HCT116 (cell line): ENCODE data around the gene PCID2. TPM values are rescaled to one million over a fixed set of nuclear protein-coding genes. Genes with fewer than 3 reads are reported as not detected.
A peak's percentile ranks its signal among the peaks of the same experiment; 100 is the strongest.

Experiments
- ATAC-seq: fragments of 200-7000 bp; cut with Tn5 transposase; 2 replicates; pipeline ENCODE4 v1.9.1; 2020; ENCODE audit warnings: mild to moderate bottlenecking, moderate library complexity
- BruUV-seq: library from RNA; stranded (reverse); fragments of 400-500 nt; replicated peaks from 2 replicates; lab custom pipeline; 2021; lab: Mats Ljungman, UMichigan
- CTCF ChIA-PET: fragments of 300-600 bp; sonication (Branson Sonifier 250); formaldehyde crosslinking; loops from one replicate; lab custom pipeline; 2021; ENCODE audit warnings: antibody characterized with exemption; lab: Charles Lee
- POLR2A ChIA-PET: fragments of 300-600, 350-600 bp; sonication (Branson Sonifier 250); formaldehyde crosslinking; loops from one replicate; lab custom pipeline; 2021; ENCODE audit warnings: antibody characterized with exemption; lab: Charles Lee
- RAD21 ChIA-PET, 2 experiments: fragments of 300-600 bp; sonication (Branson Sonifier 250); formaldehyde crosslinking; loops; one replicate each; lab custom pipeline; 2023; ENCODE audit warnings: low total read pairs in 2 of 2; ENCODE audit not compliant: uncharacterized antibody in 2 of 2, unreplicated experiment in 2 of 2, low non-redundant PET in 1 of 2; lab: Charles Lee
- DNase-seq: peaks from one replicate; pipeline ENCODE4 v3.0.0-alpha.2; 2010; ENCODE audit warnings: low read depth, low spot score
- H2AFZ ChIP-seq: fragments of 200-600 bp; shearing (Covaris generic), sonication (generic); 2 replicates; pipeline ENCODE4 v1.6.1; 2017; ENCODE audit warnings: low read depth, mixed run types, mixed read lengths, antibody characterized with exemption, low read length; ENCODE audit not compliant: poor library complexity, severe bottlenecking
- H3K27ac ChIP-seq: 2 replicates; pipeline ENCODE4 v1.5.1; 2012; ENCODE audit warnings: low read depth, low read length
- H3K27me3 ChIP-seq: fragments of 200-600 bp; sonication (generic); 2 replicates; pipeline ENCODE4 v1.6.1; 2016; ENCODE audit warnings: mixed run types, low read length, mixed read lengths; ENCODE audit not compliant: insufficient read depth
- H3K36me3 ChIP-seq, 2 experiments: fragments of 200-500 bp in 1 of 2; fragments of 200-600 bp in 1 of 2; sonication (Bioruptor generic) in 1 of 2; sonication (generic) in 1 of 2; 2 replicates each; pipeline versions ENCODE4 v1.5.1 to v1.6.1; 2014 to 2016; ENCODE audit warnings: low read length in 2 of 2, inconsistent platforms in 1 of 2, mixed read lengths in 1 of 2, mixed run types in 1 of 2; ENCODE audit not compliant: insufficient read depth in 2 of 2, control insufficient read depth in 1 of 2
- H3K4me1 ChIP-seq, 2 experiments: fragments of 200-600 bp in 1 of 2; sonication (generic) in 1 of 2; 2 replicates each; pipeline versions ENCODE4 v1.5.1 to v1.6.1; 2012 to 2017; ENCODE audit warnings: low read length in 2 of 2, inconsistent platforms in 1 of 2, mild to moderate bottlenecking in 1 of 2, mixed read lengths in 1 of 2, mixed run types in 1 of 2, moderate library complexity in 1 of 2; ENCODE audit not compliant: insufficient read depth in 2 of 2, control insufficient read depth in 1 of 2
- H3K4me2 ChIP-seq: fragments of 200-600 bp; sonication (generic); 2 replicates; pipeline ENCODE4 v1.6.1; 2017; ENCODE audit warnings: mixed run types, low read length, mixed read lengths
- H3K4me3 ChIP-seq, 2 experiments: fragments of 200-600 bp in 1 of 2; sonication (generic) in 1 of 2; replicated peaks in 1 of 2; 2 replicates each; pipeline ENCODE4 v1.5.1; 2011 to 2016; ENCODE audit warnings: low read length in 2 of 2, control low read depth in 1 of 2, low read depth in 1 of 2, mild to moderate bottlenecking in 1 of 2, mixed read lengths in 1 of 2, mixed run types in 1 of 2
- H3K79me2 ChIP-seq: fragments of 200-600 bp; sonication (generic); 2 replicates; pipeline ENCODE4 v1.6.1; 2017; ENCODE audit warnings: mild to moderate bottlenecking, mixed run types, low read length, moderate library complexity, mixed read lengths; ENCODE audit not compliant: insufficient read depth
- H3K9ac ChIP-seq: fragments of 200-600 bp; sonication (generic); 2 replicates; pipeline ENCODE4 v1.6.1; 2016; ENCODE audit warnings: low read length, mixed read lengths
- H3K9me2 ChIP-seq: fragments of 200-600 bp; sonication (generic), shearing (Covaris generic); 2 replicates; pipeline ENCODE4 v1.6.1; 2017; ENCODE audit warnings: mixed run types, mild to moderate bottlenecking, moderate library complexity; ENCODE audit not compliant: insufficient read depth
- H3K9me3 ChIP-seq, 2 experiments: fragments of 200-500 bp in 1 of 2; fragments of 200-600 bp in 1 of 2; sonication (Bioruptor generic) in 1 of 2; sonication (generic) in 1 of 2; 2 replicates each; pipeline ENCODE4 v1.6.1; 2014 to 2017; ENCODE audit warnings: low read length in 2 of 2, mixed read lengths in 2 of 2, inconsistent platforms in 1 of 2, low read depth in 1 of 2, mild to moderate bottlenecking in 1 of 2, mixed run types in 1 of 2, moderate library complexity in 1 of 2; ENCODE audit not compliant: control insufficient read depth in 1 of 2, insufficient read depth in 1 of 2
- H4K20me1 ChIP-seq: fragments of 200-600 bp; sonication (generic), shearing (Covaris generic); 2 replicates; pipeline ENCODE4 v1.6.1; 2017; ENCODE audit warnings: mixed run types, mild to moderate bottlenecking, moderate library complexity; ENCODE audit not compliant: insufficient read depth
- CEBPB ChIP-seq: IDR thresholded peaks from 2 replicates; pipeline ENCODE4 v1.6.1; 2012; ENCODE audit warnings: low read depth
- EGR1 ChIP-seq: IDR thresholded peaks from 2 replicates; pipeline ENCODE4 v1.6.1; 2012; ENCODE audit warnings: low read depth
- EZH2 ChIP-seq: fragments of 200-600 bp; sonication (generic); IDR thresholded peaks from 2 replicates; pipeline ENCODE4 v1.6.1; 2017; ENCODE audit warnings: antibody characterized with exemption, mixed run types
- FOSL1 ChIP-seq: IDR thresholded peaks from 2 replicates; pipeline ENCODE4 v1.6.1; 2012; ENCODE audit warnings: low read depth
- JUND ChIP-seq: IDR thresholded peaks from 2 replicates; pipeline ENCODE4 v1.6.1; 2012
- POLR2A ChIP-seq: IDR thresholded peaks from 2 replicates; pipeline ENCODE4 v1.7.0; 2011; ENCODE audit warnings: borderline replicate concordance; ENCODE audit not compliant: insufficient read depth, insufficient read length; ENCODE audit errors: extremely low read depth
- RAD21 ChIP-seq: IDR thresholded peaks from 2 replicates; pipeline ENCODE4 v1.6.1; 2012; ENCODE audit warnings: low read depth, mild to moderate bottlenecking
- SP1 ChIP-seq: IDR thresholded peaks from 2 replicates; pipeline ENCODE4 v1.6.1; 2012; ENCODE audit warnings: low read depth
- SRF ChIP-seq: IDR thresholded peaks from 2 replicates; pipeline ENCODE4 v1.6.1; 2012; ENCODE audit warnings: low read depth
- ZNF274 ChIP-seq: fragments of 200-500 bp; sonication (Bioruptor generic); IDR thresholded peaks from 2 replicates; pipeline ENCODE4 v1.6.1; 2014; ENCODE audit warnings: mild to moderate bottlenecking, low read depth, low read length, inconsistent platforms
- intact Hi-C: fragments of 100-400 bp; cut with micrococcal nuclease; formaldehyde crosslinking; loops from 2 replicates; pipeline ENCODE4 v1.10.0; 2022
- total RNA-seq: library from RNA; stranded (reverse); gene quantifications from one replicate; pipeline ENCODE4 v1.2.1, GENCODE V29; 2021; ENCODE audit not compliant: unreplicated experiment
- TF ChIP-seq, protein P1 (sequence below), 3 experiments: fragments of 200-600 bp in 1 of 3; sonication (generic) in 1 of 3; IDR thresholded peaks in 2 of 3; conservative IDR thresholded peaks in 1 of 3; 2 replicates each; pipeline ENCODE4 v1.5.1; 2012 to 2017; ENCODE audit warnings: low read depth in 2 of 3, low read length in 2 of 3, antibody characterized with exemption in 1 of 3, borderline replicate concordance in 1 of 3, control low read depth in 1 of 3, mild to moderate bottlenecking in 1 of 3, mixed read lengths in 1 of 3, mixed run types in 1 of 3, moderate library complexity in 1 of 3; ENCODE audit not compliant: insufficient read depth in 1 of 3
- TF ChIP-seq, protein P2 (sequence below): IDR thresholded peaks from 2 replicates; pipeline ENCODE4 v1.6.1; 2012
- TF ChIP-seq, protein P3 (sequence below): IDR thresholded peaks from 2 replicates; pipeline ENCODE4 v1.6.1; 2012

The PCID2 gene
- total RNA-seq, 1 experiment from 2014 or later, result 73.3 TPM

DNA sequence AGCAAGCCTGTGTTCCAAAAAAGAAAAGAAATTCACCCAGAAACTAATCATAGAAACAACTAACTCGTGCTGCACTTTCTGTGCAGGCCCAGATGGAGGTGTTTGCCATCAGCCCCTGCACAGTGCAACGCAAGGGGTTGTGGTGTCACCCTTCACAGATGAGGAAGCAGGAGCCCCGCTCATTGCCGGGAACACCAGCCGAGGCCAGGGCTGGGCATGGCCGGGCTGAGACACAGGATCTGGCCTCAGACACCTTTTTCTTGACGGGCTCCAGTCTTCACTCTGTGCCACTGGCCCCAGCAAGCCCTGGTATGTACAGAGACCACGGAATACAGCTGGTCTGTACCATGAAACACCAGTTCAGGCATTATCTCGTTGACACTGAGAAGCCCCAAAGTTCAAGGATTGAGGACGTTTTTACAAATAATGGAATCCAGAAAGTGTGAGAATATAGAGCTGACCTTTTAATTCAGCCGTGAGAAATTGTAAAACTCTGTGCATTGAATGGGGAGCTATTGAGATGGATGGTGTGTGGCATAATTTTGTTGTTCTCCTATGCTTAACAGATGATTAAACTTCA is 44.1 kb upstream of the PCID2 start:
- CTCF ChIA-PET, result no interaction called here
- H3K4me3 ChIP-seq, result no peak overlapping the region
- H2AFZ ChIP-seq, result no peak overlapping the region
- H3K79me2 ChIP-seq, result no peaks in the 10 kb centered on the region
- no peaks in the 10 kb centered on the region for H3K9me2 ChIP-seq
- no peaks in the 10 kb centered on the region; the same call in 1 of the 2 replicates for H4K20me1 ChIP-seq
- TF ChIP-seq JUND, result no peak
- no peak overlapping the region for H3K4me2 ChIP-seq
- DNase-seq (no peak), ATAC-seq (no peak)
- POLR2A ChIA-PET, result no interaction called here
- H3K27me3 ChIP-seq, result no peaks in the 10 kb centered on the region
- H3K9me3 ChIP-seq, result no peaks in the 10 kb centered on the region
- RAD21 ChIA-PET, result no interaction called here
- H3K4me1 ChIP-seq, result no peaks in the 10 kb centered on the region
- no peak overlapping the region for H3K9ac ChIP-seq
- no peak overlapping the region for H3K27ac ChIP-seq
- peaks cover 38 to 65% of the 10 kb centered on the region in 2 experiments for H3K36me3 ChIP-seq
- intact Hi-C loops, result no loop called here
- no TSS peak for BruUV-seq

DNA sequence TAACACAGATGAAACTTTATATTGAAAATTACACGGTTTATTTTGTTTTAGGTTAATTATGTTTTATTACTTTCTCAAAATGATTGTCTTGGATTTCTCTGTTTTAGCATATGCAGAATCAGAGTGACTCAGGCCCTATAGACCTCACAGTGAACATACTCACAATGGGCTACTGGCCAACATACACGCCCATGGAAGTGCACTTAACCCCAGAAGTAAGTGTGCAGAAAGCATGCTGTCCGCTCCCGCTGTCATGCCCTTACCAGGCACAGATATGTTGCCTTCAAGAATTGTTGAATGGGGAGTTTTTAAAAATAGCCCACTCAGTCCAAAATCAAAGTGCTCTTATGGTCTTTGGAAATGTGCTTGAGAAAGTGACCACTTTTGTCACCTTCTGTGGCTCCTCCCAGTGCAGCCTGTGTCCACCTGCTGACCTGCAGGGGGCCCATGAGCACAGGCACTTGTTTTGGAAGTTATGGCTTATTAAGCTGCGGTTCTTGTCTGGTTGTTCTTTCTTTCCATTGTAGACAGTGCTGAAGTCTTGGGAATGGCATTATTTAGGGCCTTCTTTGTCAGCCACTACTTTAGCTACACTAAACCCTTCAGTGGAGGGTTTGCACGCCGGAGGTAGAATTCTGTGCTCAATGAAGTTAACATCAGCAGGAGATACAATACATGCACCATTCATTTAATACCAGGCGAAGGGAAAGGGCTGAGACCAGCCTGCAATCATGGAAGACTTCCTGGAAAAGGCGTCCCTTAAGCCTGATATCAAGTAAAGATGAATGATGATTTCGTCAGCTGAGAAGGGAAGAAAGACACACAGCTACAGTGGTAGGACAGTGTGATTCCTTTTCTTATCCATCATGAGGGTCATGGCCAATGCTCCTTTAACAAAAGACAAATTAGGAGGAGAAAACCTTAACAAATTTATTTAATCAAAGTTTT is 37.7 kb upstream of the PCID2 start:
- no peaks in the 10 kb centered on the region for H3K4me1 ChIP-seq
- peaks cover 42 to 69% of the 10 kb centered on the region in 2 experiments for H3K36me3 ChIP-seq
- DNase-seq, result no peak
- RAD21 ChIA-PET, result no interaction called here
- H4K20me1 ChIP-seq, result no peaks in the 10 kb centered on the region
- intact Hi-C loops, result no loop called here
- no peak overlapping the region for H3K4me3 ChIP-seq
- POLR2A ChIA-PET, result no interaction called here
- no peak overlapping the region for H2AFZ ChIP-seq
- H3K9me2 ChIP-seq, result no peaks in the 10 kb centered on the region
- peak; percentile 77 for ATAC-seq
- no peak overlapping the region for H3K27ac ChIP-seq
- H3K4me2 ChIP-seq, result no peak overlapping the region
- H3K9ac ChIP-seq, result no peak overlapping the region
- CTCF ChIA-PET, result interaction anchor here (1.0 kb wide), 1 partner anchor 12 kb away, joined by 3 read pairs; no protein-coding TSS in a partner anchor
- BruUV-seq, result no TSS peak
- no peaks in the 10 kb centered on the region for H3K27me3 ChIP-seq
- no peaks in the 10 kb centered on the region for H3K9me3 ChIP-seq
- H3K79me2 ChIP-seq, result no peaks in the 10 kb centered on the region
- no peak for TF ChIP-seq POLR2A
- TF ChIP-seq, protein P1, sequence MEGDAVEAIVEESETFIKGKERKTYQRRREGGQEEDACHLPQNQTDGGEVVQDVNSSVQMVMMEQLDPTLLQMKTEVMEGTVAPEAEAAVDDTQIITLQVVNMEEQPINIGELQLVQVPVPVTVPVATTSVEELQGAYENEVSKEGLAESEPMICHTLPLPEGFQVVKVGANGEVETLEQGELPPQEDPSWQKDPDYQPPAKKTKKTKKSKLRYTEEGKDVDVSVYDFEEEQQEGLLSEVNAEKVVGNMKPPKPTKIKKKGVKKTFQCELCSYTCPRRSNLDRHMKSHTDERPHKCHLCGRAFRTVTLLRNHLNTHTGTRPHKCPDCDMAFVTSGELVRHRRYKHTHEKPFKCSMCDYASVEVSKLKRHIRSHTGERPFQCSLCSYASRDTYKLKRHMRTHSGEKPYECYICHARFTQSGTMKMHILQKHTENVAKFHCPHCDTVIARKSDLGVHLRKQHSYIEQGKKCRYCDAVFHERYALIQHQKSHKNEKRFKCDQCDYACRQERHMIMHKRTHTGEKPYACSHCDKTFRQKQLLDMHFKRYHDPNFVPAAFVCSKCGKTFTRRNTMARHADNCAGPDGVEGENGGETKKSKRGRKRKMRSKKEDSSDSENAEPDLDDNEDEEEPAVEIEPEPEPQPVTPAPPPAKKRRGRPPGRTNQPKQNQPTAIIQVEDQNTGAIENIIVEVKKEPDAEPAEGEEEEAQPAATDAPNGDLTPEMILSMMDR (IDR thresholded peaks at IDR 0.05 in 2 of 3, conservative IDR thresholded peaks at IDR 0.05 in 1 of 3; ENCODE audit: borderline replicate concordance in 1 of 3, insufficient read depth in 1 of 3, low read depth in 2 of 3, low read length in 2 of 3), result peak; percentile 23 to 52 (median 50); a peak in 4 of 6 replicates
- peak; percentile 34; the same call in 1 of the 2 replicates for TF ChIP-seq RAD21
- TF ChIP-seq SRF, result no peak
- TF ChIP-seq EGR1, result no peak
- TF ChIP-seq ZNF274, result no peak
- no peak for TF ChIP-seq EZH2
- no peak for TF ChIP-seq SP1
- TF ChIP-seq FOSL1, result no peak
- TF ChIP-seq JUND, result no peak
- TF ChIP-seq, protein P2, sequence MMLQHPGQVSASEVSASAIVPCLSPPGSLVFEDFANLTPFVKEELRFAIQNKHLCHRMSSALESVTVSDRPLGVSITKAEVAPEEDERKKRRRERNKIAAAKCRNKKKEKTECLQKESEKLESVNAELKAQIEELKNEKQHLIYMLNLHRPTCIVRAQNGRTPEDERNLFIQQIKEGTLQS, result no peak
- TF ChIP-seq CEBPB, result no peak
- TF ChIP-seq, protein P3, sequence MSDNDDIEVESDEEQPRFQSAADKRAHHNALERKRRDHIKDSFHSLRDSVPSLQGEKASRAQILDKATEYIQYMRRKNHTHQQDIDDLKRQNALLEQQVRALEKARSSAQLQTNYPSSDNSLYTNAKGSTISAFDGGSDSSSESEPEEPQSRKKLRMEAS, result no peak
